HEK293 (cell line): ENCODE data around the gene DRC1.
A peak's percentile ranks its signal among the peaks of the same experiment; 100 is the strongest.

Experiments used
- CTCF ChIA-PET: fragments of 350-600 bp; formaldehyde crosslinking; extraction: SDS; loops from one replicate; lab custom pipeline; 2021; ENCODE audit warnings: antibody characterized with exemption; lab: Yijun Ruan, JAX
- POLR2A ChIA-PET: fragments of 300-600 bp; formaldehyde crosslinking; extraction: SDS; loops from one replicate; lab custom pipeline; 2020; ENCODE audit warnings: antibody characterized with exemption, inconsistent platforms; lab: Yijun Ruan, JAX
- H3K27ac ChIP-seq: fragments of 200-500 bp; sonication (Bioruptor generic); 2 replicates; pipeline ENCODE4 v1.5.1; 2014; ENCODE audit warnings: low read depth, low read length, control low read depth, inconsistent platforms; ENCODE audit errors: extremely low read depth
- H3K36me3 ChIP-seq, 2 experiments: fragments of 200-500 bp in 1 of 2; sonication (Bioruptor generic) in 1 of 2; 1 replicate in 1 of 2; 2 replicates in 1 of 2; pipeline ENCODE4 v1.5.1; 2014 to 2017; ENCODE audit warnings: inconsistent platforms in 2 of 2, low read length in 2 of 2; ENCODE audit not compliant: control insufficient read depth in 2 of 2, insufficient read depth in 1 of 2
- H3K4me1 ChIP-seq: fragments of 200-500 bp; sonication (Bioruptor generic); 2 replicates; pipeline ENCODE4 v1.5.1; 2014; ENCODE audit warnings: mild to moderate bottlenecking, low read length, inconsistent platforms; ENCODE audit not compliant: control insufficient read depth, insufficient read depth
- H3K4me3 ChIP-seq: 2 replicates; pipeline ENCODE4 v1.5.1; 2011; ENCODE audit warnings: low read depth, mild to moderate bottlenecking, control low read depth, low read length, moderate library complexity
- H3K9me3 ChIP-seq: fragments of 200-500 bp; sonication (Bioruptor generic); 2 replicates; pipeline ENCODE4 v1.5.1; 2014; ENCODE audit warnings: low read depth, low read length, inconsistent platforms; ENCODE audit not compliant: control insufficient read depth, insufficient read depth
- BCL11A ChIP-seq: fragments of 450-650 bp; formaldehyde crosslinking; IDR thresholded peaks from 2 replicates; pipeline ENCODE4 v1.5.1; 2016; ENCODE audit warnings: low read depth, missing biosample characterization, missing genetic modification characterization
- KLF16 ChIP-seq: fragments of 450-650 bp; formaldehyde crosslinking; IDR thresholded peaks from 2 replicates; pipeline ENCODE4 v1.5.1; 2017; ENCODE audit warnings: missing biosample characterization, missing genetic modification characterization
- MEIS1 ChIP-seq: sonication (generic); formaldehyde crosslinking; IDR thresholded peaks from 2 replicates; pipeline ENCODE4 v1.8.1; 2022; ENCODE audit warnings: missing genetic modification reagents, mild to moderate bottlenecking, borderline replicate concordance
- OVOL3 ChIP-seq: fragments of 450-650 bp; formaldehyde crosslinking; IDR thresholded peaks from 2 replicates; pipeline ENCODE4 v1.5.1; 2016; ENCODE audit warnings: missing biosample characterization, missing genetic modification characterization
- PBX3 ChIP-seq: sonication (generic); formaldehyde crosslinking; IDR thresholded peaks from 2 replicates; pipeline ENCODE4 v1.8.1; 2022; ENCODE audit warnings: mild to moderate bottlenecking, moderate library complexity, missing genetic modification reagents
- PRDM1 ChIP-seq: fragments of 450-650 bp; formaldehyde crosslinking; IDR thresholded peaks from 2 replicates; pipeline ENCODE4; 2016; ENCODE audit warnings: missing biosample characterization, missing genetic modification characterization
- SP2 ChIP-seq: fragments of 450-650 bp; formaldehyde crosslinking; IDR thresholded peaks from 2 replicates; pipeline ENCODE4 v1.5.1; 2016; ENCODE audit warnings: missing biosample characterization, missing genetic modification characterization
- TRIM28 ChIP-seq: IDR thresholded peaks from 2 replicates; pipeline ENCODE4 v1.6.1; 2011; ENCODE audit warnings: low read length, control low read depth, borderline replicate concordance
- ZBTB7A ChIP-seq: fragments of 450-650 bp; formaldehyde crosslinking; IDR thresholded peaks from 2 replicates; pipeline ENCODE4 v1.5.1; 2016; ENCODE audit warnings: low read depth, missing biosample characterization, missing genetic modification characterization
- ZIC2 ChIP-seq: fragments of 450-650 bp; formaldehyde crosslinking; IDR thresholded peaks from 2 replicates; pipeline ENCODE4 v1.5.1; 2016; ENCODE audit warnings: missing biosample characterization, missing genetic modification characterization
- ZNF26 ChIP-seq: fragments of 450-650 bp; formaldehyde crosslinking; IDR thresholded peaks from 2 replicates; pipeline ENCODE4 v1.5.1; 2016; ENCODE audit warnings: missing biosample characterization, missing genetic modification characterization
- ZNF324 ChIP-seq: fragments of 450-650 bp; formaldehyde crosslinking; IDR thresholded peaks from 2 replicates; pipeline ENCODE4 v1.5.1; 2016; ENCODE audit warnings: missing biosample characterization, missing genetic modification characterization
- ZNF335 ChIP-seq: fragments of 450-650 bp; formaldehyde crosslinking; conservative IDR thresholded peaks from 2 replicates; pipeline ENCODE4 v1.5.1; 2016; ENCODE audit warnings: missing biosample characterization, missing genetic modification characterization
- ZNF366 ChIP-seq: fragments of 450-650 bp; formaldehyde crosslinking; conservative IDR thresholded peaks from 2 replicates; pipeline ENCODE4 v1.5.1; 2016; ENCODE audit warnings: missing biosample characterization, missing genetic modification characterization
- ZNF645 ChIP-seq: fragments of 450-650 bp; formaldehyde crosslinking; IDR thresholded peaks from 2 replicates; pipeline ENCODE4; 2016; ENCODE audit warnings: missing biosample characterization, missing genetic modification characterization
- ZNF664 ChIP-seq: fragments of 450-650 bp; formaldehyde crosslinking; IDR thresholded peaks from 2 replicates; pipeline ENCODE4 v1.5.1; 2016; ENCODE audit warnings: missing biosample characterization, missing genetic modification characterization
- ZNF701 ChIP-seq: fragments of 450-650 bp; formaldehyde crosslinking; IDR thresholded peaks from 2 replicates; pipeline ENCODE4 v1.5.1; 2016; ENCODE audit warnings: missing biosample characterization, missing genetic modification characterization
- ZSCAN5A ChIP-seq: fragments of 450-650 bp; formaldehyde crosslinking; IDR thresholded peaks from 2 replicates; pipeline ENCODE4 v1.5.1; 2016; ENCODE audit warnings: missing biosample characterization, missing genetic modification characterization

The DRC1 gene

GRCh38 chr2:26454561-26455001 lies 52.9 kb downstream of the DRC1 start:
- Histone ChIP-seq H3K4me3 (no peak overlapping the region), H3K36me3 (no peaks in the 10 kb centered on the region), H3K9me3 (no peaks in the 10 kb centered on the region), H3K4me1 (no peaks in the 10 kb centered on the region), H3K27ac (no peak overlapping the region)
- no peak for TF ChIP-seq SP2 (tag by site-specific recombination)
- TF ChIP-seq TRIM28: no peak
- TF ChIP-seq MEIS1 (CRISPR knock-in tag): no peak
- TF ChIP-seq PBX3 (CRISPR knock-in tag): no peak
- TF ChIP-seq ZSCAN5A: no peak
- no peak for TF ChIP-seq PRDM1 (tag by site-specific recombination)
- TF ChIP-seq ZNF645 (tag by site-specific recombination): no peak
- no peak for TF ChIP-seq ZNF701 (tag by site-specific recombination)
- no peak for TF ChIP-seq ZNF26 (tag by site-specific recombination)
- TF ChIP-seq BCL11A (tag by site-specific recombination): no peak
- no peak for TF ChIP-seq KLF16 (tag by site-specific recombination)
- TF ChIP-seq ZNF335 (tag by site-specific recombination): no peak
- no peak for TF ChIP-seq ZNF324 (tag by site-specific recombination)
- TF ChIP-seq ZNF664 (tag by site-specific recombination): no peak
- no peak for TF ChIP-seq ZBTB7A
- ChIA-PET CTCF (no interaction called here), POLR2A (no interaction called here)

- Histone ChIP-seq H3K9me3 (no peaks in the 10 kb centered on the region), H3K27ac (no peak overlapping the region), H3K36me3 (no peaks in the 10 kb centered on the region), H3K4me3 (no peak overlapping the region), H3K4me1 (no peaks in the 10 kb centered on the region)
- ChIA-PET CTCF (interaction anchor here (0.6 kb wide), 1 partner anchor 17 kb away, joined by 3 read pairs; no protein-coding TSS in a partner anchor), POLR2A (no interaction called here)
- TF ChIP-seq ZIC2 (peak; percentile 73), ZNF366 (tag by site-specific recombination) (no peak), OVOL3 (tag by site-specific recombination) (no peak)
- TF ChIP-seq, all 188 proteins: peak for 1
Observed at GRCh38 chr2:26455037-26455669, 53.4 kb downstream of the DRC1 start.
